Panc1 (cell line): ENCODE measurements around the gene KLF2. TPM values are rescaled to one million over a fixed set of nuclear protein-coding genes. Genes with fewer than 3 reads are reported as not detected.
"Not testable (repeated sequence)": the region's sequence is repeated elsewhere in the genome, so short reads cannot be mapped to it uniquely, and the experiment has no call there.

ENCODE experiments used
- ATAC-seq: fragments of 200-7000 bp; cut with Tn5 transposase; 2 replicates; pipeline ENCODE4 v1.9.1; 2020; ENCODE audit warnings: mild to moderate bottlenecking, moderate library complexity
- BruUV-seq: library from RNA; stranded (reverse); fragments of 400-500 nt; replicated peaks from 2 replicates; lab custom pipeline; 2021; lab: Mats Ljungman, UMichigan
- CTCF ChIA-PET: fragments of 300-600 bp; sonication (Branson Sonifier 250); formaldehyde crosslinking; loops from one replicate; lab custom pipeline; 2022; ENCODE audit warnings: antibody characterized with exemption; lab: Charles Lee
- POLR2A ChIA-PET: fragments of 300-600 bp; sonication (Branson Sonifier 250); formaldehyde crosslinking; loops from one replicate; lab custom pipeline; 2022; ENCODE audit warnings: antibody characterized with exemption; lab: Charles Lee
- DNase-seq: peaks from one replicate; pipeline ENCODE4 v3.0.0-alpha.2; 2010; ENCODE audit warnings: low read depth, low spot score
- H3K27ac ChIP-seq: 2 replicates; pipeline ENCODE4 v1.5.1; 2011; ENCODE audit warnings: mild to moderate bottlenecking, low read length, inconsistent platforms
- H3K27me3 ChIP-seq: fragments of 200-500 bp; sonication (Bioruptor generic); 2 replicates; pipeline ENCODE4 v1.6.0; 2014; ENCODE audit warnings: low read length, inconsistent platforms; ENCODE audit not compliant: control insufficient read depth, insufficient read depth
- H3K36me3 ChIP-seq: fragments of 200-500 bp; sonication (Bioruptor generic); 2 replicates; pipeline ENCODE4 v1.5.1; 2014; ENCODE audit warnings: inconsistent platforms, mild to moderate bottlenecking, low read length, moderate library complexity; ENCODE audit not compliant: control insufficient read depth, insufficient read depth
- H3K4me1 ChIP-seq: 2 replicates; pipeline ENCODE4 v1.5.1; 2011; ENCODE audit warnings: inconsistent platforms, mild to moderate bottlenecking, low read length, moderate library complexity; ENCODE audit not compliant: control insufficient read depth, insufficient read depth
- H3K4me3 ChIP-seq, 2 experiments: 2 replicates each; pipeline ENCODE4 v1.5.1; 2011 to 2012; ENCODE audit warnings: low read depth in 2 of 2, low read length in 2 of 2, mild to moderate bottlenecking in 2 of 2, inconsistent platforms in 1 of 2, moderate library complexity in 1 of 2
- H3K9me3 ChIP-seq: fragments of 200-500 bp; sonication (Bioruptor generic); 2 replicates; pipeline ENCODE4 v1.5.1; 2014; ENCODE audit warnings: low read depth, mild to moderate bottlenecking, inconsistent platforms, low read length, moderate library complexity; ENCODE audit not compliant: control insufficient read depth, insufficient read depth
- CTCF ChIP-seq: fragments of 450-650 bp; IDR thresholded peaks from 2 replicates; pipeline ENCODE4 v1.5.1; 2017; ENCODE audit warnings: mild to moderate bottlenecking
- POLR2AphosphoS5 ChIP-seq: IDR thresholded peaks from 2 replicates; pipeline ENCODE4 v1.6.1; 2012; ENCODE audit warnings: mild to moderate bottlenecking, low read depth, low read length, moderate library complexity
- SIN3A ChIP-seq: IDR thresholded peaks from 2 replicates; pipeline ENCODE4 v1.6.1; 2012; ENCODE audit warnings: low read depth, mild to moderate bottlenecking, low read length, moderate library complexity, borderline replicate concordance; ENCODE audit not compliant: insufficient read depth
- TCF7L2 ChIP-seq: IDR thresholded peaks from 2 replicates; pipeline ENCODE4 v1.6.1; 2011; ENCODE audit warnings: mild to moderate bottlenecking, low read depth, low read length, inconsistent platforms
- in situ Hi-C: cut with HindIII; loops from 2 replicates; pipeline ENCODE4 v1.10.0; 2016; ENCODE audit warnings: low sequenced_read_pairs, low pct_unique_long_range_greater_than_20kb
- intact Hi-C: fragments of 100-400 bp; cut with micrococcal nuclease; formaldehyde crosslinking; loops from one replicate; pipeline ENCODE4 v1.10.0; 2022; ENCODE audit not compliant: unreplicated experiment
- total RNA-seq: library from RNA; stranded (reverse); gene quantifications from one replicate; pipeline ENCODE4 v1.2.1, GENCODE V29; 2021; ENCODE audit not compliant: unreplicated experiment
- TF ChIP-seq, protein P1 (sequence below), 2 experiments: IDR thresholded peaks; 2 replicates each; pipeline ENCODE4 v1.6.1; 2011 to 2012; ENCODE audit warnings: low read depth in 2 of 2, control low read depth in 1 of 2, low read length in 1 of 2, mild to moderate bottlenecking in 1 of 2, moderate library complexity in 1 of 2; ENCODE audit not compliant: insufficient read depth in 1 of 2

The KLF2 gene
- total RNA-seq, 1 experiment from 2014 or later, result 3.5 TPM

DNA sequence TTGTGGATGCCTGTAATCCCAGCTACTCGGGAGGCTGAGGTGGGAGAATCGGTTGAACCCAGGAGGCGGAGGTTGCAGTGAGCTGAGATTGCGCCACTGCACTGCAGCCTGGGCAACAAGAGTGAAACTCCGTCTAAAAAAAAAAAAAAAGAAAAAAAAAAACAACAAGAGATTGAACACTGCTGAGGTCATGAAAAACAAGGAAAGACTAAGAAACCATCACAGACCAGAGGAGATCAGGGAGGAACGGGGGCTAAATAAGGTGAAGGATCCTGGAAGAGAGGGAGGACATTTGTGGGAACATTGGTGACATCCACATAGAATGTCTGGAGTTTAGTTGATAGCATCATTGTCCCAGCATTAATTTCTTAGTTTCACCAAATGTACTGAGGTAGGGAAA is 19.6 kb upstream of the KLF2 start:
- ATAC-seq, H3K4me3 ChIP-seq, BruUV-seq, H3K36me3 ChIP-seq, intact Hi-C loops, H3K4me1 ChIP-seq, CTCF ChIA-PET, H3K27ac ChIP-seq, H3K27me3 ChIP-seq, H3K9me3 ChIP-seq, DNase-seq, in situ Hi-C loops: not testable (repeated sequence)
- POLR2A ChIA-PET, result interaction anchor here (0.7 kb wide), 1 partner anchor 135 kb away, joined by 7 read pairs; no protein-coding TSS in a partner anchor

- ATAC-seq (no peak), DNase-seq (no peak)
- in situ Hi-C loops (no loop called here), intact Hi-C loops (no loop called here)
- no peaks in the 10 kb centered on the region for H3K27me3 ChIP-seq
- POLR2A ChIA-PET, result no interaction called here
- no TSS peak for BruUV-seq
- CTCF ChIA-PET, result interaction anchor here (0.7 kb wide), 1 partner anchor 121 kb away, joined by 3 read pairs; no protein-coding TSS in a partner anchor
- no peaks in the 10 kb centered on the region for H3K36me3 ChIP-seq
- H3K9me3 ChIP-seq, result no peaks in the 10 kb centered on the region
- TF ChIP-seq, protein P1, sequence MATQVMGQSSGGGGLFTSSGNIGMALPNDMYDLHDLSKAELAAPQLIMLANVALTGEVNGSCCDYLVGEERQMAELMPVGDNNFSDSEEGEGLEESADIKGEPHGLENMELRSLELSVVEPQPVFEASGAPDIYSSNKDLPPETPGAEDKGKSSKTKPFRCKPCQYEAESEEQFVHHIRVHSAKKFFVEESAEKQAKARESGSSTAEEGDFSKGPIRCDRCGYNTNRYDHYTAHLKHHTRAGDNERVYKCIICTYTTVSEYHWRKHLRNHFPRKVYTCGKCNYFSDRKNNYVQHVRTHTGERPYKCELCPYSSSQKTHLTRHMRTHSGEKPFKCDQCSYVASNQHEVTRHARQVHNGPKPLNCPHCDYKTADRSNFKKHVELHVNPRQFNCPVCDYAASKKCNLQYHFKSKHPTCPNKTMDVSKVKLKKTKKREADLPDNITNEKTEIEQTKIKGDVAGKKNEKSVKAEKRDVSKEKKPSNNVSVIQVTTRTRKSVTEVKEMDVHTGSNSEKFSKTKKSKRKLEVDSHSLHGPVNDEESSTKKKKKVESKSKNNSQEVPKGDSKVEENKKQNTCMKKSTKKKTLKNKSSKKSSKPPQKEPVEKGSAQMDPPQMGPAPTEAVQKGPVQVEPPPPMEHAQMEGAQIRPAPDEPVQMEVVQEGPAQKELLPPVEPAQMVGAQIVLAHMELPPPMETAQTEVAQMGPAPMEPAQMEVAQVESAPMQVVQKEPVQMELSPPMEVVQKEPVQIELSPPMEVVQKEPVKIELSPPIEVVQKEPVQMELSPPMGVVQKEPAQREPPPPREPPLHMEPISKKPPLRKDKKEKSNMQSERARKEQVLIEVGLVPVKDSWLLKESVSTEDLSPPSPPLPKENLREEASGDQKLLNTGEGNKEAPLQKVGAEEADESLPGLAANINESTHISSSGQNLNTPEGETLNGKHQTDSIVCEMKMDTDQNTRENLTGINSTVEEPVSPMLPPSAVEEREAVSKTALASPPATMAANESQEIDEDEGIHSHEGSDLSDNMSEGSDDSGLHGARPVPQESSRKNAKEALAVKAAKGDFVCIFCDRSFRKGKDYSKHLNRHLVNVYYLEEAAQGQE (IDR thresholded peaks at IDR 0.05; ENCODE audit: insufficient read depth in 1 of 2, low read depth in 2 of 2, low read length in 1 of 2), result no peak
- TF ChIP-seq TCF7L2 (no peak), SIN3A (no peak), CTCF (no peak), POLR2AphosphoS5 (no peak)
- H3K27ac ChIP-seq, result no peak overlapping the region
- no peak overlapping the region for H3K4me3 ChIP-seq
- H3K4me1 ChIP-seq, result peaks cover 4% of the 10 kb centered on the region; the same call in 1 of the 2 replicates
Observed at GRCh38 chr19:16306728-16307402, 17.8 kb upstream of the KLF2 start.

DNA sequence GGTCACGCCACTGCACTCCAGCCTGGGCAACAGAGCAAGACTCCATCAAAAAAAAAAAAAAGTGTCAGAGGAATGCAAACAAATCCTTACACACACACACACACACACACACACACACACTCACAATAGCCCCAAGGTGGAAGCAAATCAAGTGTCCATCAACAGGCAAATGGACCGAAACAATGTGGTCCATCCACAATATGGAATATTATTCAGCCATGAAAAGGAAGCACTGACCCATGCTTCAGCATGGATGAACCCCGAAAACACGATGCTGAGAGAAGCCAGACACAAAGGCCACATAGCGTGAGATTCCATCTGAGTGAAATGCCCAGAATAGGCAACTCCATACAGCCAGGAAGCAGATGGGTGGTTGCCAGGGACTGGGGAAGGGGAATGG is 16.5 kb upstream of the KLF2 start:
- DNase-seq, result no peak
- intact Hi-C loops (no loop called here), in situ Hi-C loops (no loop called here)
- no peak for TF ChIP-seq CTCF
- TF ChIP-seq TCF7L2, result no peak
- TF ChIP-seq SIN3A, result no peak
- no peak for TF ChIP-seq POLR2AphosphoS5
- TF ChIP-seq, protein P1 (IDR thresholded peaks at IDR 0.05; ENCODE audit: insufficient read depth in 1 of 2, low read depth in 2 of 2, low read length in 1 of 2), result no peak
- no TSS peak for BruUV-seq
- ChIA-PET POLR2A (no interaction called here), CTCF (no interaction called here)
- H3K4me3 ChIP-seq, result no peak overlapping the region
- no peaks in the 10 kb centered on the region for H3K36me3 ChIP-seq
- no peaks in the 10 kb centered on the region for H3K4me1 ChIP-seq
- H3K27ac ChIP-seq, result no peak overlapping the region
- no peaks in the 10 kb centered on the region for H3K9me3 ChIP-seq
- no peak for ATAC-seq
- H3K27me3 ChIP-seq, result no peaks in the 10 kb centered on the region
